Fibroblast of skin of right quadriceps (primary cell): ENCODE results near the gene FBLIM1.

Experiments used
- DNase-seq: peaks from one replicate; pipeline ENCODE4 v3.0.0-alpha.2; 2013

The FBLIM1 gene

DNA sequence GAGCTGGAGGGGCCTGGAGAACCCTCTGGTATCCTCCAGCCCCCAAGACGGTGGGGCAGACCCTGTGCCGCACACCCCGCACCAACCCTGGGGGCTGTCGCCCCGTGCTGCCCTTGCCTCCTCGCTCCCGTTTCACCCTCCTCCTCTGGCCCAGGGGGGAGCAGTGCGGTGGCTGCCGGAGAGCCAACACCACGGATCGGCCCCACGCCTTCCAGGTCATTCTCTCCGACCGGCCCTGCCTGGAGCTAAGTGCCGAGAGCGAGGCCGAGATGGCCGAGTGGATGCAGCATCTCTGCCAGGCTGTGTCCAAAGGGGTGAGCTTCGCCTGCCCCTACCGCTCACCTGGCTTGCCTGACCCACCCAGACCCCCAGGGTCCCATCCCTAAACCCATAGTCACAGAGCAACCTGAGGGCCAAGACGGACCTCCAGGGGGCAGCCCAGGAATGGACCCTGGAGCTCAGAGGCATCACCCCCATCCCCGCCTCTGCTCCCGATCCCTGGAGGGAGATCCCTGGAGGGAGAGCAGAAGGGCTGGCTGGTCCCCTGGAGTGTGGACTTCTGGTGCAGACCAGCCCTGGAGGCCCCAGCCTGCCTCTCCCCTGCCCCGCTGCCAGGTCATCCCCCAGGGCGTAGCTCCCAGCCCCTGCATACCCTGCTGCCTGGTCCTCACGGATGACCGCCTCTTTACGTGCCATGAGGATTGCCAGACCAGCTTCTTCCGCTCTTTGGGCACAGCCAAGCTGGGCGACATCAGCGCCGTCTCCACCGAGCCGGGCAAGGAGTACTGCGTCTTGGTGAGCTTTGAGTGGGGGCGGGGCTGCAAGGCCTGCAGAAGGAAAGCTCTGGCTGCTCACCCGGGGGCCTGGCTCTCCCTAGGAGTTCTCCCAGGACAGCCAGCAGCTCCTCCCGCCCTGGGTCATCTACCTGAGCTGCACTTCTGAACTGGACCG is 26.6 kb upstream of the FBLIM1 start:
- no peak for DNase-seq

DNA sequence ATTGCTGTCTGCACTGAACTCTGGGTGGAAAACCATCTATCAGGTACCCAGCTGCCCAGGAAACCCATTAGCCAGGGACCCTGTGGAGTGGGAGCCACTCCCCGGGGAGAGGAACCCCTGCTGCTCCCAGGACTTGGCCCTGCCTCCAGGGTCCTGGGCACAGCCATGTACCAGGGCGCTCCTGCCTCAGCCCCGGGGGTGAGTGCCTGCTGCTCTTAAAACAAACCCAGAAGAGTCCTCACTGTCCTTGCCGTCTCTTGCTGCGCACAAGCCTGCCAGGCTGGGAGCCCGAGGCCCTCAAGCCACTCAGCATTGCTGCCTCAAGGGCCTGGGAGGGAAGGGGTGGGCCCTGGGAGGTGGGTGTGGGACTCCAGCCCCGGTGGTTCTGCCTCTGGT is 25.9 kb upstream of the FBLIM1 start:
- no peak for DNase-seq

- no peak for DNase-seq
Observed at GRCh38 chr1:15733218-15733725, 25.3 kb upstream of the FBLIM1 start.

- DNase-seq = no peak
Observed at GRCh38 chr1:15733726-15734226, 24.8 kb upstream of the FBLIM1 start.

- DNase-seq = no peak
Observed at GRCh38 chr1:15734296-15734695, 24.3 kb upstream of the FBLIM1 start.

DNA sequence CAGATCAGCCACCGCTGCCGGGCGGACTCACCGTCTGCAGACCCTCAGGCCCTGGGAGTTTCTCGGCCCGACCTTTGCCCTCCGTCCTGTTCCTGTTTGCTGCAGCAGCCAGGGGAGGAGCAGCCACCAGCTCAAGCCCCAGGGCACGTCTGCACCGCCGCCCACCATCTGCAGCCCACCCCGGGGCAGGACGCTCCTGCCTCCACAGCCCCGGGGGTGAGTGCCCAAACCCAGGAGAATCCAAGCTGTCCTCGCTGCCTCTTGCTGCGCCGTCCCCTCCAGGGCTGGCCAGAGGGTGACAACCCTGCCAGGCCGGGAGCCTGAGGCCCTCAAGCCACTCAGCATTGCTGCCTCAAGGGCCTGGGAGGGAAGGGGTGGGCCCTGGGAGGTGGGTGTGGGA is 23.7 kb upstream of the FBLIM1 start:
- DNase-seq = no peak

GRCh38 chr1:15735304-15736037 is 23.1 kb upstream of the FBLIM1 start:
- no peak for DNase-seq

- no peak for DNase-seq
Observed at GRCh38 chr1:15736038-15736891, 22.3 kb upstream of the FBLIM1 start, which contains the start of gene SLC25A34. Gene SLC25A34 (plus strand): TSS chr1:15736258. CDS start chr1:15736486, 228 bp downstream.

GRCh38 chr1:15736892-15737261 is 21.7 kb upstream of the FBLIM1 start:
- DNase-seq = no peak

GRCh38 chr1:15737324-15738319 is 21.0 kb upstream of the FBLIM1 start:
- no peak for DNase-seq

GRCh38 chr1:15738416-15739113 is 20.0 kb upstream of the FBLIM1 start:
- no peak for DNase-seq

- DNase-seq = no peak
Observed at GRCh38 chr1:15739259-15739658, 19.3 kb upstream of the FBLIM1 start.

GRCh38 chr1:15739745-15740144 is 18.9 kb upstream of the FBLIM1 start:
- no peak for DNase-seq

DNA sequence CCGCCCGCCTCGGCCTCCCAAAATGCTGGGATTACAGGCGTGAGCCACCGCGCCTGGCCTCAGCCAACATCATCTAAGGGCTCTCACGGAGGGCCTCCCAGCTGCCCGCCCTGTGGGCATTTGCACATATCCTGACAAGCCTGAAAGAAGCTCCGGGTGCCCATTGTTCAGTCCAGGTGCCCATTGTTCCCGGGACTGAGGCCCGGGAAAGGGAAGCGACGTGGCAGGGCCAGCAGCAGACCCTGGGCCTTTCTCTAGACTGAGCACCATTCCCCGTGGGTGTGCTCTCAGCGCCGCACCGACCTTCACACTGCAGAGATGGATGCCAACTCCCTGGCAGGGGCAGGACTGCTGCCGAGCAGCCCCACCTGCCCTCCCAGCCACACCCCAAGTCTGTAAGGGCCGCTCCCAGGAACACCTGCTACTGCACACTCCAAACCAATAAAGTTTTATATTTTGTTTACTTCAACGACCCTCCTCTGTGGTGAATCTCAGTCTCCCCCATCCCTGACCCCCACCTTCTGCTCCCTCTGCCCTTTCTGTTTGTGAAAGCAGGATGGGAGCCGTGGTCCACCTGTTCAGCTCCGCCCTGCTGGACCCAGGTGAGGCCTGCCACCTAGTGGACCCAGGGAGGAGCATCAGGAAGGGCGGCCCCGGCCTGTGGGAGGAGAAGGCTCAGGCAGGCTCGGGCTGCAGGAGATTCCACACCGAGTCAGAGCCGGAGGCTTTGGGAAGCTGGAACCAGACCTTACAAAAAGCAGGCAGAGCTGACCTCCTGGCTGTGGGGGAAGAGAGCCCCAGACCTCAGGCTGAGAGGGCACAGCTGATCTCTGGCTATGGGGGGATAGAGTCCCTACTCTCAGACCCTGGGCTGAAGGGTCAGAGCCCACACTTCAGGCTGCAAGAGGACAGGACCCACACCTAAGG is 17.4 kb upstream of the FBLIM1 start:
- peak; percentile 46 for DNase-seq

GRCh38 chr1:15742339-15742801 is 16.2 kb upstream of the FBLIM1 start, which contains the start of gene TMEM82:
Gene TMEM82 (plus strand): TSS chr1:15742499. CDS start chr1:15742560, 61 bp downstream.
- DNase-seq = no peak

GRCh38 chr1:15744122-15744679 is 14.4 kb upstream of the FBLIM1 start:
- DNase-seq = no peak

GRCh38 chr1:15747378-15747777 is 11.2 kb upstream of the FBLIM1 start:
- no peak for DNase-seq

- DNase-seq = no peak
Observed at GRCh38 chr1:15748264-15748663, 10.3 kb upstream of the FBLIM1 start.
